Coronary artery (tissue), 2 donors: ENCODE data around the gene MYCBPAP.

Experiments
- DNase-seq: peaks from one replicate; pipeline ENCODE4 v3.0.0-alpha.2; 2017; ENCODE audit warnings: low spot score
- H3K27ac ChIP-seq, 2 donors: fragments of 200-600 bp; sonication (generic); one replicate each; pipeline ENCODE4 v1.5.1; 2016 to 2019
- H3K4me3 ChIP-seq: fragments of 200-600 bp; sonication (generic); 2 replicates; pipeline ENCODE4 v1.5.1; 2016; ENCODE audit warnings: mild to moderate bottlenecking, moderate library complexity
- TF ChIP-seq, protein P1 (sequence below): fragments of 200-600 bp; sonication (generic); IDR thresholded peaks from one replicate; pipeline ENCODE4 v1.5.1; 2019; ENCODE audit warnings: antibody characterized with exemption

Gene MYCBPAP

DNA sequence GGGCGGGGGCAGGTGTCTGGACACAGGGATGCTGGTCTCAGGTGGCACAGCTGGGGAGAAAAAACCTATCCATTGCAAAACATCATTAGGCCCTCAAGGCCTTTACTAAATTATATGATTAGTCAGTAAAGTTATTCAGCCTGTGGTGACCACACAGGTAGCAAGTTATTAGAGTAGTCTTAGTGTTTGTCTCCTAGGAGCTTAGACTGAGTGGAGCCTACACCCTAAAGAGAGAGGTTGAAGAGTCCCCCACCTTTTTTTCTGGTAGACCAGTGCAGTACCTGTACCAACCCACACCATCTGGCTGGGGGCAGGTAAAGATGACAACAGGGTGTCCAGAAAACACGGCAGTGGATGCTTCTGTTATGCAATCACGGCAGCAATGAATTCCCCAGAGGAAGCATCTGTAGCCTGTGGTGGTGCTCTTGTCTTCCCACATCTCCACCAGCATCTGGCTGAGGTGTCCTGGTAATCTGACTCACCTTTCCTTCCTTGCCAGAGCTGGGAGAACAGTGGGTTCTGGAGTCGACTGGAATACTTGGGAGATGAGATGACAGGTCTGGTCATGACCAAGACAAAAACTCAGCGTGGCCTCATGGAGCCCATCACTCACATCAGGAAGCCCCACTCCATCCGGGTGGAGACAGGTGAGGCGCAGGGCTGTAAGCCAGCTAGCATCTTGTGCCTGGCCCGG lies 11.0 kb downstream of the MYCBPAP start:
- TF ChIP-seq, protein P1, sequence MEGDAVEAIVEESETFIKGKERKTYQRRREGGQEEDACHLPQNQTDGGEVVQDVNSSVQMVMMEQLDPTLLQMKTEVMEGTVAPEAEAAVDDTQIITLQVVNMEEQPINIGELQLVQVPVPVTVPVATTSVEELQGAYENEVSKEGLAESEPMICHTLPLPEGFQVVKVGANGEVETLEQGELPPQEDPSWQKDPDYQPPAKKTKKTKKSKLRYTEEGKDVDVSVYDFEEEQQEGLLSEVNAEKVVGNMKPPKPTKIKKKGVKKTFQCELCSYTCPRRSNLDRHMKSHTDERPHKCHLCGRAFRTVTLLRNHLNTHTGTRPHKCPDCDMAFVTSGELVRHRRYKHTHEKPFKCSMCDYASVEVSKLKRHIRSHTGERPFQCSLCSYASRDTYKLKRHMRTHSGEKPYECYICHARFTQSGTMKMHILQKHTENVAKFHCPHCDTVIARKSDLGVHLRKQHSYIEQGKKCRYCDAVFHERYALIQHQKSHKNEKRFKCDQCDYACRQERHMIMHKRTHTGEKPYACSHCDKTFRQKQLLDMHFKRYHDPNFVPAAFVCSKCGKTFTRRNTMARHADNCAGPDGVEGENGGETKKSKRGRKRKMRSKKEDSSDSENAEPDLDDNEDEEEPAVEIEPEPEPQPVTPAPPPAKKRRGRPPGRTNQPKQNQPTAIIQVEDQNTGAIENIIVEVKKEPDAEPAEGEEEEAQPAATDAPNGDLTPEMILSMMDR, result no peak
- no peak overlapping the region for H3K4me3 ChIP-seq
- no peak overlapping the region for H3K27ac ChIP-seq
- no peak for DNase-seq

DNA sequence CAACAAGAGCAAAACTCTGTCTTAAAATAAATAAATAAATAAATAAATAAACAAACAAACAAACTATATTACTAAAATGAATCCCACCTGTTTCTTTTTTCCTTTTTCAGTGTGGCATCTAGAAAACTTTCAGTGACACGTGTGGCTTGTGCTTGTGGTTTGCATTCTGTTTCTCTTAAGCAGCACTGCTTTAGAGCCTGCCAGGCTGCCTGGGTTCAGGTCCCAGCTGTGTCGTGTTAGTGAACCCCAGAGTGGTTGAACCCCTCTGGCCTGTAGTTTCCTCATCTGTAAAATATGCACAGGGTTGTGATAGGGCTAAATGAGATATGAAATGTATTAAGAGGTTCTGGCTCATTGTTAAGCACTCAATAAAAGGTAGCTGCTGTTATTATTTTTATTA lies 12.2 kb downstream of the MYCBPAP start:
- no peak overlapping the region for H3K27ac ChIP-seq
- TF ChIP-seq, protein P1, result no peak
- H3K4me3 ChIP-seq, result no peak overlapping the region
- no peak for DNase-seq

DNA sequence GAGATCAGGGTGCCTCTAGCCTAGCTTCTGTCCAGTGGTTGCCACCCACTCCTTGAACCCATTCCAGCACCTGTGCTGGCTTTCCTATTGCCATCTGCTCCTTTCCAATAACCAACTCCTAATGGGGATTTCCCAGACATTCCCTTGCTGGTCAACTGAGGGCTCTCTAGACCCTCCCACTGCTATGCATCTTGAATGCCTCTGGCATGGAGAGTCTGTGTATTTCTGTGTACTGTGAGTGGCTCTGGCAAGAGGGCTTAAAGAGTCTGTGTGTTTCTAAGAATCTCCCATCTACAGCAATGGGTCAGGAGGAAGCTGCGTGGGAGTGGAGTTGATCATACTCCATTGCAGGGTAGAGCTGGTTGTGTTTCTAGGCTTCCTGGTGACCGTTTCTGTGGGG lies 13.3 kb downstream of the MYCBPAP start:
- no peak for DNase-seq
- no peak overlapping the region for H3K27ac ChIP-seq
- TF ChIP-seq, protein P1, result no peak
- no peak overlapping the region for H3K4me3 ChIP-seq

DNA sequence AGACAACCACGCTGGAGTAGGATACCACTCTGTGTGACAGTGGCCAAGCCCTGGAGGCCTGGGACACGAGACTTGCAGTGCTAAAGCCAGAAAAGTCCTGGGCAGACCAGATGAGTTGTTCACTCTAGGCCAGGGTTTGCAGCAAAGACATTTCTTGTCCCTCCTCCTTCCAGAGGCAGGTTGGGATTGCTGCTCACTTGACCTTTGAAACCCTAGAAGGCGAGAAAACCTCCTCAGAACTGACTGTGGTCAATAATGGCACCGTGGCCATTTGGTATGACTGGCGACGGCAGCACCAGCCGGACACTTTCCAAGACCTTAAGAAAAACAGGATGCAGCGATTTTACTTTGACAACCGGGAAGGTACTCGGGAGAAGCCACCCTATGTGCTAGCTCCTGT lies 14.5 kb downstream of the MYCBPAP start:
- no peak overlapping the region for H3K4me3 ChIP-seq
- TF ChIP-seq, protein P1, result no peak
- DNase-seq, result no peak
- H3K27ac ChIP-seq, result no peak overlapping the region

DNA sequence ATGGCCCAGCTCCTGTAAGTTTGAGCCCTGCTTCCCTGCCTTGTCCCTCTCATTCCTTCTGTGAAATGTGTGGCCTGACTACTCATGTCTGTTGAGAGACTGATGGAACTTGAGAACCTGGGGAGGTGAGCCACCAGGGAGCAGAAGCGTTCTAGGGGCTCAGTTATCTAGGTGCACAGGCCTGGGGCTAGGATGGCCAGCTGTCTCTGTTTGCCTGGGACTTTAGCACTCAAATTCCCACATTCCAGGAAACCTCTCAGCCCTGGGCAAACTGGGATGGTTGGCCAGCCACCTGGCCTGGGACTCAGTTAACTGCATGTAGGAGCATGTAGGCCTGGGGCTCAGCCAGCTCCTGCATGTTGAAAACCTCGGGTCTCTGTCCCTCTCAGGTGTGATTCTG lies 15.0 kb downstream of the MYCBPAP start:
- no peak for DNase-seq
- H3K4me3 ChIP-seq, result no peak overlapping the region
- TF ChIP-seq, protein P1, result no peak
- H3K27ac ChIP-seq, result no peak overlapping the region

DNA sequence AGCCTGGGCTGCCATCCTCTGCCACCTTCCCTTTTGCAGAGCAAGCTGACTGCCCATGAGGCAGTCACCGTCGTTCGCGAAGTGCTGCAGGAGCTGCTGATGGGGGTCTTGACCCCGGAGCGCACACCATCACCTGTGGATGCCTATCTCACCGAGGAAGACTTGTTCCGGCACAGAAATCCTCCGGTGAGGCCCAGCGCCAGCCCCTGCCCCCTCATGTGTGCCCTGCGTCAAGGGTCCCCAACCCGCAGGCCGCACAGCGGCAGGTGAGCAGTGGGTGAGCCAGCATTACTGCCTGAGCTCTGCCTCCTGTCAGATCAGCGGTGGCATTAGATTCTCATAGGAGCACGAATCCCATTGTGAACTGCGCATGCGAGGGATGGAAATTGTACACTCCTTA lies 16.6 kb downstream of the MYCBPAP start:
- H3K27ac ChIP-seq, result no peak overlapping the region
- no peak for DNase-seq
- TF ChIP-seq, protein P1, result no peak
- H3K4me3 ChIP-seq, result no peak overlapping the region

DNA sequence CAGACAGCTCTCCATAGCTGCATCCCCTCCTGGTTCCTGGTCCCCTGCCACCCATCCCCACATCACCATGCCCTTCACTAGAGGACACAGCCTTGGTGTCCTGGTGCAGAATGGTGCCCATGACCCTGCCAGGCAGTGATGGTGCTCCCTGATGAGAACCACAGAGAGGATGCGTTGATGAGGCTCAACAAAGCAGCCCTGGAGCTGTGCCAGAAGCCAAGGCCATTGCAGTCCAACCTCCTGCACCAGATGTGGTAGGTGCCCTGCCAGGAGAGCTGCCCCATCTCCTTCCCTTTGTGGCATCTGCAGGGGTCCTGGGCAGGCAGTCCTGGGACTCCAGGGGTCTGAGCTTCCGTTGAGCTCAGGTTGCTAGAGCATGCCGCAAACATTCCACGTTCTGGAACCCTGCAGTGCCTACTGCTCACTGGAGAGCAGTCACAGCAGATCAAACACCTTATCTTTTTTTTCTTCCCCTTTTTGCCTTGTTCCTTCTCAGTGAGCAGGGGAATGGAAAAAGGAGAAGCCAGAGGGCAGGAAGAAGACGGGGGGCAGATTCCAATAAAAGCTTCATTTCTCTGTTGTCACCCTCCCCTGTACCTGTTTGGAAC lies 19.0 kb downstream of the MYCBPAP start:
- TF ChIP-seq, protein P1, result no peak
- Histone ChIP-seq H3K27ac (no peak overlapping the region), H3K4me3 (no peak overlapping the region)
- DNase-seq, result no peak
